HG02571 (cell line): Measurements from ENCODE around the gene RASA4B.
"Not testable (repeated sequence)": the region's sequence is repeated elsewhere in the genome, so short reads cannot be mapped to it uniquely, and the experiment has no call there.

ENCODE experiments used
- ATAC-seq: cut with Tn5 transposase; IDR thresholded peaks from one replicate; pipeline ENCODE4 v1.9.1; 2021; ENCODE audit warnings: mild to moderate bottlenecking, moderate library complexity; ENCODE audit not compliant: unreplicated experiment

Gene RASA4B

GRCh38 chr7:102474736-102475435 lies 42.7 kb downstream of the RASA4B start:
- not testable (repeated sequence) for ATAC-seq

- not testable (repeated sequence) for ATAC-seq
These were observed 43.5 kb downstream of the RASA4B start for GRCh38 chr7:102474116-102474515.

GRCh38 chr7:102473271-102473991 lies 44.1 kb downstream of the RASA4B start:
- ATAC-seq, result no peak

GRCh38 chr7:102472126-102473041 lies 45.2 kb downstream of the RASA4B start:
- no peak for ATAC-seq

GRCh38 chr7:102471791-102472125 lies 45.8 kb downstream of the RASA4B start:
- no peak for ATAC-seq

- no peak for ATAC-seq
These were observed 47.4 kb downstream of the RASA4B start for GRCh38 chr7:102469972-102470825.

GRCh38 chr7:102469351-102469971 lies 48.1 kb downstream of the RASA4B start:
- ATAC-seq, result no peak

- ATAC-seq, result no peak
These were observed 48.9 kb downstream of the RASA4B start for GRCh38 chr7:102468478-102469350.

- ATAC-seq, result no peak
These were observed 49.7 kb downstream of the RASA4B start for GRCh38 chr7:102467581-102468477.

- ATAC-seq, result no peak
These were observed 51.5 kb downstream of the RASA4B start for GRCh38 chr7:102466097-102466496.

- ATAC-seq, result peak; percentile 87
These were observed 52.8 kb downstream of the RASA4B start, which contains the start of the genes ALKBH4 and LRWD1 for GRCh38 chr7:102464577-102465280. Gene ALKBH4 (minus strand): TSS chr7:102464863. CDS start chr7:102464836, 27 bp downstream. Gene LRWD1 (plus strand): TSS chr7:102464984. CDS start chr7:102465081, 97 bp downstream.

- ATAC-seq, result peak; percentile 5
These were observed 53.6 kb downstream of the RASA4B start for GRCh38 chr7:102463841-102464576.

GRCh38 chr7:102460467-102460866 lies 57.1 kb downstream of the RASA4B start:
- no peak for ATAC-seq

GRCh38 chr7:102459221-102459844 lies 58.2 kb downstream of the RASA4B start:
- no peak for ATAC-seq

GRCh38 chr7:102457352-102457924 lies 60.1 kb downstream of the RASA4B start:
- ATAC-seq, result no peak

- no peak for ATAC-seq
These were observed 61.2 kb downstream of the RASA4B start for GRCh38 chr7:102456327-102456726.
